NCI-H526 treated with DMSO at 0.1 percent for 48 hours (cell line): ENCODE data around the gene KIF14.
"Not testable (repeated sequence)": the region's sequence is repeated elsewhere in the genome, so short reads cannot be mapped to it uniquely, and the experiment has no call there.

ENCODE experiments used
- DNase-seq: peaks from one replicate; lab custom pipeline; 2025; lab: John Stamatoyannopoulos, UW

The KIF14 gene

DNA sequence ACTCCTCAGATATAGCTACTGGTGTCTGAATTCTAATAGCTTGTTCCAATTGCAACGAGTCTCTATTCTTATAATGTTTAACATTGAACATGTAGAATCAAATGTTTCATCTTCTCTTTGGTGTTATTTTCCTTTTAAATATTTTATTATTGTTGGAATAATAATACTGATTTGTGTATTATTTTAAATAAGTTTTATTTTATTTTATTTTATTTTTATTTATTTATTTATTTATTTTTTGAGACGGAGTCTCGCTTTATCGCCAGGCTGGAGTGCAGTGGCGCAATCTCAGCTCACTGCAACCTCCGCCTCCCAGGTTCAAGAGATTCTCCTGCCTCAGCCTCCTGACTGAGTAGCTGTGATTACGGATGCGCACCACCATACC, 10.0 kb upstream of the KIF14 start:
- not testable (repeated sequence) for DNase-seq

- DNase-seq, result no peak
Measured at GRCh38 chr1:200629876-200630514, 9.4 kb upstream of the KIF14 start.

DNA sequence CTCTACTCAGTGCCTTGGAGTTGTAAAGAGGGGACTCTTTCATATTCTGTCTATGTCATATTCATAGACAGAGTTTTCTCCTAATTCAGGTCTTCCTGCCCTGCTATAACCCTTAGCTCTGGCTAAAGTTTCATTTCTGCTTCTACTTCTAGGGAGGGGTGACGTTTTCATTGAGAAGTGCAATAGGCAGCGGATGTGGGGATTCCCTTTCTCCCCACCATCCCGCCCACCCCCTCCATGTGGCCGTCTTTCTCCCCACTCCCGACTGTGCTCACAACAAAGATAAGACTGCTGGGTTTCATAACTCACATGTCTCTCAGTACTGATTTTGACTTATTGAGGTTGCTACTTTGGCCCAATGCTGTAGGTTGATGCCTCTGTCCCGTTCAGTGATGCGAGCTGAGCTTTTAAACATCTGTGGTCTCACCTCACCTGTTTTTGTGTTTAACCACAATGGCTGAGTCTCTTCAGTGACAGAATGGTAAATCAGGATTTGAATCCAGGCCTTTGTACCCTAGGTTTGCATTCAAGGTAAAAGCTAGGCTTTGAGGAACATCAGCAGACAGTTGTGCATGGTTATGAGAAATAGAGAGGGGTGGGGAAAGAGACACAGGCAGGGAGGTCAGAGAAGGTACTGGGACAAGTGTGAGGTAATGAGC, 7.8 kb upstream of the KIF14 start:
- DNase-seq, result no peak

- DNase-seq, result no peak
Measured at GRCh38 chr1:200627575-200628222, 7.1 kb upstream of the KIF14 start.

DNA sequence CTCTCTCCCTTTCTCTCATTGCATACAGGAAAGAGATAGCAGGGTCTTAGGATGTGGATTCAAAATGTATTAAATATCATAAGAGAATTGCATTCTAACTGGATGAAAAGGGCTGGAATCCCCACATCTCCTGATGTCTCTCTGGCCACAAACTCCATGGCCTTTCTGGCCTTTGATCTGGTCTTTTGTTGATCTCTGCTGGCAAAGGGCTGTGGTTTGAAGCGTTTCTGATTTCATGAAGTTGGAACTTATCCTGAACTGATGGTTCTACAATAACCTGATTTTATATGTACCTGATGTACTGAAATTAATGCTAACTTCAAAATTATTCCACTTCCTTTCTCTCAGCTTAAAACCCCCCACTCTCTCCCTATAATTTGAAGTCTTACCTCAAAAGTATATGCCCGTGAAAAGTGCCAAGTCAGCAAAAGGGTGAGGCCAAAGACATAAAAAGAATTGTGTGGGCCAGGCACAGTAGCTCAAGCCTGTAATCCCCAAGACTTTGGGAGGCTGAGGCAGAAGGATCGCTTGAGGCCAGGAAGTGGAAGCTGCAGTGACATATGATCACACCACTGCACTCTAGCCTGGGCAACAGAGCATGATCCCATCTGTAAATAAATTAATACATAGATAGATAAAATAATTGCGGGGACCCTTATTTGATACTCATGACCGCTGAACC, 6.4 kb upstream of the KIF14 start:
- DNase-seq, result no peak

DNA sequence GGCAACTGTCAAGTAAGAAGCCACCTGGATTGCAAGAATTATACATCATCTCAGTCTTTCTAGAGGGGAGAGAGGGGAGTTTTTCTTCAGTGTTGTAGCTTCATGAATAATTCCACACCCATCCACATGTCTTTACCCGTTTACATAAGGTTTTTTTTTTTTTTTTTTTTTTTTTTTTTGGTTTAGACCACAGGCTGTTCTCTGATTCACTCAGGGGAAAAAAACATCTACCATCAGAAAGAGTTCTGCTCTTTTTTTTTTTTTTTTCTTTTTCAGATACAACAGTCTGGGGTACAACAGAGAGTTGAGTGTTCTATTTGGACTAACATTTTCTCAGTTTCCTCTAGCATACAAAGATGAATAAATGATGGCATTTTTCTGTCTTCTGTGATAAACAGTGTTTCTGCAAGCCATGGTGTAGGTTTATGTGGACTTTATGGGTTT, 4.9 kb upstream of the KIF14 start:
- DNase-seq, result no peak

- no peak for DNase-seq
Measured at GRCh38 chr1:200624679-200625335, 4.3 kb upstream of the KIF14 start.

DNA sequence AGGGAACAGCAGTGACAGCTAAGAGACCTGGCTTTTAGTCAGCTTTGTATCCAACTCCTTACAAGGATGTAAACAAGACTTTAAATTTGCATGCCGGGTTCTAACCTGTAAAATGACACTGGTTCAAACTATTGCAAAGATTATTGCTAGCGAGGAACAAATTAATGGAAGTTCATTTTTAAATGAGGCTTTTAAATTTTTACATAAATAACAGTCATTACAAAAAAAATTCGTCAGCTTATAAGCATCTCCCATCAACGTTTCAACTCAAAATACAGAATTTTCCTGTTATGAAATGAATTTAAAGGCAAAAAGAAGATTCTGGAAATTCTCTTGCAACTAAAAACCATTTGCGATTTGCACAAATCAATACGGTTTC, 668 bp downstream of the KIF14 start:
- no peak for DNase-seq

DNA sequence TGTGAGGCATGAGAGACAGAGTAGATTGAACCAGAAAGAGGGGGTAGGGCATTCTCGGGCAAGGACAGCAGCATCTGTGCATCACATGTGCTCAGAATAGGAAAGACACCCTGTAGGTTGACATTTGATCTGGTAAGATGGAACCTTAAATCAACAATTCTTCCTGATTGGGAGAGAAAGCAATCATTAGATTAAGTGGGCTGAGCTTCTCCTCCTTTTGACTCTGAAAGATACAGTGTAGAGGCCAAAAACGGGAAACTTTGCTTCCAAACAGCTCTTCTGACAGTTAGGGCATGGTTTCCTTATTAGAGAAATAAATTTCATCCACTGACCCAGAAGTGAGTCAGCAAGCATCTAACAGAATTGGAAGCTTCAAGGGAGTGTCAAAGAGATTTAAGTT, 9.7 kb downstream of the KIF14 start:
- no peak for DNase-seq

GRCh38 chr1:200602632-200603031, 17.9 kb downstream of the KIF14 start:
- no peak for DNase-seq

- DNase-seq, result no peak
Measured at GRCh38 chr1:200590001-200590400, 30.6 kb downstream of the KIF14 start.

- DNase-seq, result no peak
Measured at GRCh38 chr1:200588698-200589097, 31.9 kb downstream of the KIF14 start.

DNA sequence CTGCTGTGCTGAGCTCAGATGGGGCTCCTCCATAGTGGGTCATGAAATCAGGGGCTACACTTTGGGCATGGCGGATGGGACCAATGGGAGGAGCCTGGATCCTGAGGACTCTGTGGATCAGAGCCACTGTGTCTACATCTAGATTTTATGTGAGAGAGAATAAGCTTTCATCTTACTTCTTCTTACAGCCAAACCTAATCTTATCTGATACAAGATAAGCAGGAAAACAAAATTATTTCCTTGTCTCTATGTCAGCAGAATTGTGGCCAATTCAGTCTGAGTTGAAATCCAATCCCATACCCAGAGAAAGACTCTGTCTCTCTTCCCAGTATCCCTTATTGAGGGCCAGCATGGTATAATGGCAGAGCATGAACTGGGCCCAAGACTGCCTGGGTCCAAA, 56.2 kb downstream of the KIF14 start:
- no peak for DNase-seq

GRCh38 chr1:200561856-200562214, 58.7 kb downstream of the KIF14 start:
- no peak for DNase-seq

GRCh38 chr1:200558866-200559459, 61.6 kb downstream of the KIF14 start:
- no peak for DNase-seq

- DNase-seq, result no peak
Measured at GRCh38 chr1:200556002-200556401, 64.5 kb downstream of the KIF14 start.

GRCh38 chr1:200552737-200553136, 67.8 kb downstream of the KIF14 start:
- not testable (repeated sequence) for DNase-seq

DNA sequence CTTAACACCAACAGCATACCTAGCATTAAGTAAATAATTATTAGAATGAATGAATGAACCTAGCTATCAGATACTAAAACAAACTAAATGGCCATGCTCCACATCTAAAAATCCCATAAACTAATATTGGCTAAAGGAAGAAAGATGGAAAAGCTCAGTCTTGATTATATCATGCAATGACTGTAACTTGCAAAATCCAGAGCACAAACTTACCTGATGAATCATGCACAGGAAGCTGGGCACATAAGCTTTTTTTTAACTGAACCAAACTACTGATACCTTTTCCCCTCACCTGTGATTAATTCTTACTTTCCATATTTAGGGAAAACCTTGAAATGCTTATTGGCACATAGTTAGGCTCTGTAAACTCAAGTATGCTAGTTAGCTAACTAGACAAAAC, 70.2 kb downstream of the KIF14 start:
- no peak for DNase-seq

DNA sequence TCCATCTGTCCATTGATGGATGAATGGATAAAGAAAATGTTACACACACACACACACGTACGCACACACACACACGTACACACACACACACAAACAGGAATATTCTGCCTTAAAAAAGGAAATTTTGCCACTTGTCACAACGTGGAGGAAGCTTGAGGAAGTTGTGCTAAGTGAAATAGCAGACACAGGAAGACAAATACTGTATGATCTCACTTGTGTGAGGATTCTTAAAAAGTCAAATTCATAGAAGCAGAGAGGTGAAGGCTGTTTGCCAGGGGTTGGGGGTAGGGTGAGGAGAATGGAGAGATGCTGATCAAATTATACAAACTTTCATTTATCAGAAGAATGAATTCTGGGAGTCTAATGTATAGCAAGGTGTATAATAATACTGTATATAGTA, 73.2 kb downstream of the KIF14 start:
- DNase-seq, result no peak

DNA sequence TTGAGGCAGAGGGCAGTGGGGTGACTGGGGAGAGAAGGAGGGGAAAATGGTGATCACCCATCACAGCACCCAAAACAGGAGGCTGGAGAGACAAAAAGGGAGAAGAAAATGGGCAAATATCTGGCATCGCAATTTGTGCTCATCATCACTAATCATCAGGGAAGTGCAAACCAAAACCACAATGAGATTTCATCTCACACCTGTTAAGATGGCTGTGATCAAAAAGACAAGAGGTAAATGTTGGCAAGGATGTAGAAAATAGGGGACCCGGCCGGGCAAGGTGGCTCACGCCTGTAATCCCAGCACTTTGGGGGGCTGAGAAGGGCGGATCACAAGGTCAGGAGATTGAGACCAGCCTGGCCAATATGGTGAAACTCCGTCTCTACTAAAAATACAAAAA, 74.0 kb downstream of the KIF14 start:
- DNase-seq, result no peak

DNA sequence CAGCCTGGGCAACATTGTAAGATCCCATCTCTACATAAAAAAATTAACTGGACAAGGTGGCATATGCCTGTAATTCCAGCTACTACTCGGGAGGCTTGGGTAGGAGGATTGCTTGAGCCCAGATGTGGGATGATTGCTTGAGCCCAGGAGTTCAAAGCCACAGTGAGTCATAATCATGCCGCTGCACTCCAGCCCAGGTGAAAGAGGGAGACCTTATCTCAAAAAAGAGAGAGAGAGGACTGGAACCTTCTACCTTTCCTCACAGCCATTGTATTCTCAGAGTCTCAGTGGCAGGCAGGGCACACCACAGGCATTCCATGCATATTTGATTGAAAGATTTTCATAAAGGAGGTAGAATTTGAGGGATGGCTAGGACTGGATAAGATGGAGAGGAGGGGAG, 78.4 kb downstream of the KIF14 start:
- no peak for DNase-seq

DNA sequence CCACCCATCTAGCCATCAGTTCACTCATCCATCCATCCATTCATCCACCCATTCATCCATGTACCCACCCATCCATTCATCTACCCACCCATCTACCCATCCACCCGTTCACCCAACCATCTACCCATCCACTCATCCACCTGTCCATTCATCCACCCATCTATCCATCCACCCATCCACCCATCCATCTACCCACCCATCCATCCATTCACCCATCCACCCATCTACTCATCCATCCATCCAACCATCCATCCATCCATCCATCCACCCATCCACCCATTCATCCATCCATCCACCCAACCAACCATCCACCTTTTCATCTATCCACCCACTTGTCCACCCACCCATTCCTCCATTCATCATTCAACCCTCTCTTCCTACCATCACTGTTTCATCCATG, 80.3 kb downstream of the KIF14 start:
- DNase-seq, result no peak
